SIG-M5 treated with dmso at 0.1 percent for 504 hours (cell line): ENCODE results near the gene BDNF.
"Not testable (repeated sequence)": the region's sequence is repeated elsewhere in the genome, so short reads cannot be mapped to it uniquely, and the experiment has no call there.

Experiments
- DNase-seq: peaks from one replicate; lab custom pipeline; 2025; ENCODE audit not compliant: unreplicated experiment; lab: John Stamatoyannopoulos, UW

BDNF gene

GRCh38 chr11:27700351-27701301 lies at the start of gene BDNF:
Gene BDNF, minus strand, starts transcription at chr11:27700455. Its CDS starts 41,891 bp downstream, at chr11:27658564.
- no peak for DNase-seq

GRCh38 chr11:27740362-27741013 lies 40.2 kb upstream of the BDNF start:
- no peak for DNase-seq

GRCh38 chr11:27735281-27735680 lies 35.0 kb upstream of the BDNF start:
- DNase-seq: no peak

- DNase-seq: not testable (repeated sequence)
Observed at GRCh38 chr11:27731803-27732202, 31.5 kb upstream of the BDNF start.

- DNase-seq: no peak
Observed at GRCh38 chr11:27726981-27727380, 26.7 kb upstream of the BDNF start.

- DNase-seq: no peak
Observed at GRCh38 chr11:27723687-27724086, 23.4 kb upstream of the BDNF start.

GRCh38 chr11:27722953-27723344 lies 22.7 kb upstream of the BDNF start:
- DNase-seq: no peak

- no peak for DNase-seq
Observed at GRCh38 chr11:27722117-27722952, 22.1 kb upstream of the BDNF start.

- no peak for DNase-seq
Observed at GRCh38 chr11:27721264-27722116, 21.2 kb upstream of the BDNF start.

GRCh38 chr11:27720277-27720830 lies 20.1 kb upstream of the BDNF start:
- no peak for DNase-seq

GRCh38 chr11:27719546-27719925 lies 19.3 kb upstream of the BDNF start:
- no peak for DNase-seq

GRCh38 chr11:27718863-27719545 lies 18.7 kb upstream of the BDNF start:
- DNase-seq: no peak

GRCh38 chr11:27718346-27718862 lies 18.1 kb upstream of the BDNF start:
- no peak for DNase-seq

- DNase-seq: no peak
Observed at GRCh38 chr11:27717801-27718229, 17.6 kb upstream of the BDNF start.

- no peak for DNase-seq
Observed at GRCh38 chr11:27717377-27717776, 17.1 kb upstream of the BDNF start.

GRCh38 chr11:27716835-27717234 lies 16.6 kb upstream of the BDNF start:
- DNase-seq: no peak

- DNase-seq: no peak
Observed at GRCh38 chr11:27716216-27716615, 16.0 kb upstream of the BDNF start.

GRCh38 chr11:27711725-27712124 lies 11.5 kb upstream of the BDNF start:
- no peak for DNase-seq

- DNase-seq: no peak
Observed at GRCh38 chr11:27710536-27710935, 10.3 kb upstream of the BDNF start.
